Adrenal gland (tissue), 5 donors: ENCODE data around the gene CALHM5.

Source experiments
- POLR2A ChIP-seq, 2 donors: fragments of 450-650 bp; IDR thresholded peaks; one replicate each; pipeline ENCODE4 v1.6.1; 2017; ENCODE audit warnings: antibody characterized with exemption in 2 of 2, mild to moderate bottlenecking in 2 of 2, moderate library complexity in 1 of 2
- TF ChIP-seq, protein P1 (sequence below), 6 experiments: fragments of 450-650 bp in 4 of 6; fragments of 200-600 bp in 2 of 6; sonication (generic) in 1 of 6; IDR thresholded peaks; 1 replicate in 5 of 6; 2 replicates in 1 of 6; pipeline versions ENCODE4 v1.5.1 to v1.8.0; 2016 to 2021; ENCODE audit warnings: antibody characterized with exemption in 6 of 6, mild to moderate bottlenecking in 2 of 6, moderate library complexity in 1 of 6
- donor health status: DM: no; HTN: no; CAD: no.

DNA sequence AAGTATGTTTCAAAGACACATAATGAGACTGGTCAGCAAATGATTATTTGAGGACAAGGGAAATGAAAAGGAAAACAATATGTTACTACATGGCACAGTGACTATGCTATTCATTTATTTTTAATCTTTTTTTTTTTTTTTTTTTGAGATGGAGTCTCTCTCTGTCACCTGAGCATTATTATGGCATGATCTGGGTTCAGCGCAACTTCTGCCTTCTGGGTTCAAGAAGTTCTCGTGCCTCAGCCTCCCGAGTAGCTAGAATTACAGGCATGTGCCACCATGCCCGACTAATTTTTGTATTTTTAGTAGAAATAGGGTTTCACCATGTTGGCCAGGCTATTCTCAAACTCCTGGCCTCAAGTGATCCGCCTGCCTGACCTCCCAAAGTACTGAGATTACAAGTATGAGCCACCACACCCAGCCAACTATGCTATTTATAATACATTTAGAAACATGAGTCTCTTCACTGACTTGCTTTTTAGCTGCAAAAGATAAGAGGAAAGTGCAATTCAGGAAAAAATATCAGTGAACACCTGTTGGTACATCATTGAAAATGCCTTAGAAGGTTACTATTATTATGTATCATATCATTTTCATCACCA, 45.5 kb downstream of the CALHM5 start:
- TF ChIP-seq, protein P1, sequence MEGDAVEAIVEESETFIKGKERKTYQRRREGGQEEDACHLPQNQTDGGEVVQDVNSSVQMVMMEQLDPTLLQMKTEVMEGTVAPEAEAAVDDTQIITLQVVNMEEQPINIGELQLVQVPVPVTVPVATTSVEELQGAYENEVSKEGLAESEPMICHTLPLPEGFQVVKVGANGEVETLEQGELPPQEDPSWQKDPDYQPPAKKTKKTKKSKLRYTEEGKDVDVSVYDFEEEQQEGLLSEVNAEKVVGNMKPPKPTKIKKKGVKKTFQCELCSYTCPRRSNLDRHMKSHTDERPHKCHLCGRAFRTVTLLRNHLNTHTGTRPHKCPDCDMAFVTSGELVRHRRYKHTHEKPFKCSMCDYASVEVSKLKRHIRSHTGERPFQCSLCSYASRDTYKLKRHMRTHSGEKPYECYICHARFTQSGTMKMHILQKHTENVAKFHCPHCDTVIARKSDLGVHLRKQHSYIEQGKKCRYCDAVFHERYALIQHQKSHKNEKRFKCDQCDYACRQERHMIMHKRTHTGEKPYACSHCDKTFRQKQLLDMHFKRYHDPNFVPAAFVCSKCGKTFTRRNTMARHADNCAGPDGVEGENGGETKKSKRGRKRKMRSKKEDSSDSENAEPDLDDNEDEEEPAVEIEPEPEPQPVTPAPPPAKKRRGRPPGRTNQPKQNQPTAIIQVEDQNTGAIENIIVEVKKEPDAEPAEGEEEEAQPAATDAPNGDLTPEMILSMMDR (IDR thresholded peaks at IDR 0.05): no peak
- TF ChIP-seq POLR2A (IDR thresholded peaks at IDR 0.05): no peak
